ENCODE data around the gene GRB10.

GRB10 gene

GRCh38 chr7:50687575-50688225, 95.0 kb downstream of the GRB10 start:
- H3K27ac Mint-ChIP-seq = no peak overlapping the region

GRCh38 chr7:50687096-50687495, 95.6 kb downstream of the GRB10 start:
- H3K9me3 Mint-ChIP-seq = no peaks in the 10 kb centered on the region
- H3K4me1 Mint-ChIP-seq = no peaks in the 10 kb centered on the region
- no peak overlapping the region for H3K4me3 Mint-ChIP-seq
- no peak for ATAC-seq
- no peaks in the 10 kb centered on the region for H3K36me3 Mint-ChIP-seq
- no peak for DNase-seq (ENCODE audit: low spot score in 2 of 2)
- no peak overlapping the region for H3K27ac Mint-ChIP-seq

More at GRCh38 chr7:50687575-50688225, 95.0 kb downstream of the GRB10 start:
- ATAC-seq = no peak
- Mint-ChIP-seq H3K4me1 (no peaks in the 10 kb centered on the region), H3K36me3 (no peaks in the 10 kb centered on the region), H3K9me3 (no peaks in the 10 kb centered on the region), H3K4me3 (no peak overlapping the region)
- no peak for DNase-seq (ENCODE audit: low spot score in 2 of 2)

- no peak for ATAC-seq
- no peak for DNase-seq (ENCODE audit: low spot score in 2 of 2)
- Mint-ChIP-seq H3K9me3 (no peaks in the 10 kb centered on the region), H3K4me1 (no peaks in the 10 kb centered on the region), H3K4me3 (no peak overlapping the region), H3K36me3 (no peaks in the 10 kb centered on the region), H3K27ac (no peak overlapping the region)
Measured at GRCh38 chr7:50685135-50686065, 97.3 kb downstream of the GRB10 start.

- DNase-seq (ENCODE audit: low spot score in 2 of 2) (no peak), ATAC-seq (no peak)
- no peaks in the 10 kb centered on the region for H3K9me3 Mint-ChIP-seq
- no peaks in the 10 kb centered on the region for H3K4me1 Mint-ChIP-seq
- H3K4me3 Mint-ChIP-seq = no peak overlapping the region
- no peak overlapping the region for H3K27ac Mint-ChIP-seq
- no peaks in the 10 kb centered on the region for H3K36me3 Mint-ChIP-seq
Measured at GRCh38 chr7:50684713-50685075, 98.0 kb downstream of the GRB10 start.

GRCh38 chr7:50684011-50684712, 98.5 kb downstream of the GRB10 start:
- Mint-ChIP-seq H3K4me1 (no peaks in the 10 kb centered on the region), H3K9me3 (no peaks in the 10 kb centered on the region), H3K27ac (no peak overlapping the region), H3K4me3 (no peak overlapping the region), H3K36me3 (no peaks in the 10 kb centered on the region)
- ATAC-seq (no peak), DNase-seq (ENCODE audit: low spot score in 2 of 2) (no peak)

- DNase-seq (ENCODE audit: low spot score in 2 of 2) = no peak
- ATAC-seq = no peak
- H3K9me3 Mint-ChIP-seq = no peaks in the 10 kb centered on the region
- no peaks in the 10 kb centered on the region for H3K4me1 Mint-ChIP-seq
- no peak overlapping the region for H3K4me3 Mint-ChIP-seq
- H3K27ac Mint-ChIP-seq = no peak overlapping the region
- no peaks in the 10 kb centered on the region for H3K36me3 Mint-ChIP-seq
Measured at GRCh38 chr7:50682573-50682972, 100.1 kb downstream of the GRB10 start.

GRCh38 chr7:50682079-50682478, 100.6 kb downstream of the GRB10 start:
- Mint-ChIP-seq H3K36me3 (no peaks in the 10 kb centered on the region), H3K4me1 (no peaks in the 10 kb centered on the region), H3K4me3 (no peak overlapping the region), H3K9me3 (no peaks in the 10 kb centered on the region), H3K27ac (no peak overlapping the region)
- DNase-seq (ENCODE audit: low spot score in 2 of 2) (no peak), ATAC-seq (no peak)

GRCh38 chr7:50681432-50682045, 101.2 kb downstream of the GRB10 start:
- Mint-ChIP-seq H3K4me1 (no peaks in the 10 kb centered on the region), H3K9me3 (no peaks in the 10 kb centered on the region), H3K27ac (no peak overlapping the region), H3K36me3 (no peaks in the 10 kb centered on the region), H3K4me3 (no peak overlapping the region)
- DNase-seq (ENCODE audit: low spot score in 2 of 2) (no peak), ATAC-seq (no peak)

GRCh38 chr7:50679218-50680007, 103.3 kb downstream of the GRB10 start:
- H3K36me3 Mint-ChIP-seq = no peaks in the 10 kb centered on the region
- H3K27ac Mint-ChIP-seq = no peak overlapping the region
- H3K4me3 Mint-ChIP-seq = no peak overlapping the region
- DNase-seq (ENCODE audit: low spot score in 2 of 2) (no peak), ATAC-seq (peak; percentile 77)
- no peaks in the 10 kb centered on the region for H3K4me1 Mint-ChIP-seq
- no peaks in the 10 kb centered on the region for H3K9me3 Mint-ChIP-seq

- no peak overlapping the region for H3K27ac Mint-ChIP-seq
- no peak for DNase-seq (ENCODE audit: low spot score in 2 of 2)
- H3K36me3 Mint-ChIP-seq = no peaks in the 10 kb centered on the region
- H3K9me3 Mint-ChIP-seq = no peaks in the 10 kb centered on the region
- no peak for ATAC-seq
- no peak overlapping the region for H3K4me3 Mint-ChIP-seq
- no peaks in the 10 kb centered on the region for H3K4me1 Mint-ChIP-seq
Measured at GRCh38 chr7:50678586-50678985, 104.1 kb downstream of the GRB10 start.

- no peak for ATAC-seq
- no peaks in the 10 kb centered on the region for H3K9me3 Mint-ChIP-seq
- H3K4me3 Mint-ChIP-seq = no peak overlapping the region
- DNase-seq (ENCODE audit: low spot score in 2 of 2) = no peak
- H3K4me1 Mint-ChIP-seq = no peaks in the 10 kb centered on the region
- no peak overlapping the region for H3K27ac Mint-ChIP-seq
- H3K36me3 Mint-ChIP-seq = no peaks in the 10 kb centered on the region
Measured at GRCh38 chr7:50677638-50677996, 105.1 kb downstream of the GRB10 start.

- Mint-ChIP-seq H3K9me3 (no peaks in the 10 kb centered on the region), H3K36me3 (no peaks in the 10 kb centered on the region), H3K4me1 (no peaks in the 10 kb centered on the region), H3K27ac (peak overlapping the region; percentile 27), H3K4me3 (no peak overlapping the region)
- ATAC-seq (no peak), DNase-seq (ENCODE audit: low spot score in 2 of 2) (no peak)
Measured at GRCh38 chr7:50676740-50677637, 105.7 kb downstream of the GRB10 start.

- Mint-ChIP-seq H3K9me3 (no peaks in the 10 kb centered on the region), H3K36me3 (no peaks in the 10 kb centered on the region), H3K4me3 (no peak overlapping the region), H3K4me1 (no peaks in the 10 kb centered on the region), H3K27ac (peak overlapping the region; percentile 27)
- DNase-seq (ENCODE audit: low spot score in 2 of 2) = no peak
- ATAC-seq = no peak
Measured at GRCh38 chr7:50676079-50676478, 106.6 kb downstream of the GRB10 start.
